ENCODE results near the gene LAIR2. TPM values are rescaled to one million over a fixed set of nuclear protein-coding genes. Genes with fewer than 3 reads are reported as not detected.

The LAIR2 gene
- total and polyA plus RNA-seq, 2 of the 13 experiments (the other 11 are each of a cell fraction or from before 2014, with no cell fraction given), result 1.3 to 1.9 TPM

DNA sequence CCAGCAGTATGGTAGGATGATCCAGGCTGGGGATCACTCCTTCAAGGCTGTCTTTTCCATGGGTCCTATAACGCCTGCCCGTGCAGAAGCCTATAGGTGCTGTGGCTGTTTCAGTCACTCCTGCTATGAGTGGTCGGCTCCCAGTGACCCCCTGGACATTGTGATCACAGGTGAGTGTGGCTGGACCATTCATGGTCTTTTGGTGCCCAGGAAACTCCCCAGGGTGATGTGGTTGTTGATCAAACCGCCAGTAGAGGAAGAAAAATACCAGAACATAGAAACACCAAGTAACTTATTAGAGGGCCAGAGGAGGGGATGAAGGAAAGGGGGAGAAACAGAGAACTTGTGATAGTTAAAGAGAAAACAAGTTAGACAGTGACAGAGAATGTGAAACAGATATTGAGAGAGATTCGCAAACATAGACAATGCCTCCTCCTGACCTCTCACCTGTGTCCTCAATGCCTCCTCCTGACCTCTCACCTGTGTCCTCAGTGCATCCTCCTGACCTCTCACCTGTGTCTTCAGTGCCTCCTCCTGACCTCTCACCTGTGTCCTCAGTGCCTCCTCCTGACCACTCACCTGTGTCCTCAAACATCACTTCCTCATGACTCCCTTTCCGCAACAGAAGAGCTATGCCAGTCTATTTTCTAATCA, 19.4 kb downstream of the LAIR2 start:
- intact Hi-C loops (cut with micrococcal nuclease; ENCODE audit: unreplicated experiment), result no loop called here
- Histone ChIP-seq H3K9me3 (ENCODE audit: low read length) (no peaks in the 10 kb centered on the region), H2AFZ (ENCODE audit: low read length) (no peak overlapping the region), H4K20me1 (ENCODE audit: insufficient read depth, low read length) (no peaks in the 10 kb centered on the region), H3K36me3 (replicated peaks in 1 of 2; ENCODE audit: control insufficient read depth in 1 of 2, insufficient read depth in 2 of 2, low read length in 2 of 2) (no peaks in the 10 kb centered on the region), H3K4me3 (replicated peaks in 1 of 3; ENCODE audit: insufficient read depth in 1 of 3, low read depth in 2 of 3, low read length in 3 of 3) (no peak overlapping the region), H3K79me2 (ENCODE audit: insufficient read depth, low read length) (no peaks in the 10 kb centered on the region), H3K4me2 (ENCODE audit: low read depth, low read length) (no peak overlapping the region), H3K4me1 (ENCODE audit: insufficient read depth, low read length) (peaks cover 16% of the 10 kb centered on the region), H3K27me3 (ENCODE audit: control insufficient read depth in 1 of 2, insufficient read depth in 2 of 2, low read length in 2 of 2) (no peaks in the 10 kb centered on the region), H3K9ac (ENCODE audit: insufficient read depth, low read depth, low read length) (no peak overlapping the region), H3K27ac (ENCODE audit: extremely low read length, insufficient read depth, low read length) (no peak overlapping the region)
- CTCF ChIA-PET (ENCODE audit: low intra/inter-chr PET ratio, low total read pairs), result no interaction called here
- TF ChIP-seq TOE1 (CRISPR knock-in tag; IDR thresholded peaks at IDR 0.05) (no peak), ZMYM3 (CRISPR knock-in tag; IDR thresholded peaks at IDR 0.05) (no peak), HNF1A (IDR thresholded peaks at IDR 0.05; ENCODE audit: low read depth) (no peak), HNF1A (CRISPR knock-in tag; IDR thresholded peaks at IDR 0.05; ENCODE audit: borderline replicate concordance) (no peak), NONO (IDR thresholded peaks at IDR 0.05) (no peak), NONO (CRISPR knock-in tag; conservative IDR thresholded peaks at IDR 0.05) (no peak), NCOR1 (IDR thresholded peaks at IDR 0.05; ENCODE audit: borderline replicate concordance, low read length) (no peak), ZBTB14 (CRISPR knock-in tag; IDR thresholded peaks at IDR 0.05) (no peak), AKAP8 (CRISPR knock-in tag; IDR thresholded peaks at IDR 0.05) (no peak), MYC (CRISPR knock-in tag; IDR thresholded peaks at IDR 0.05; ENCODE audit: borderline replicate concordance) (no peak), TBP (CRISPR knock-in tag; IDR thresholded peaks at IDR 0.05) (no peak)
- TF ChIP-seq, protein P1, sequence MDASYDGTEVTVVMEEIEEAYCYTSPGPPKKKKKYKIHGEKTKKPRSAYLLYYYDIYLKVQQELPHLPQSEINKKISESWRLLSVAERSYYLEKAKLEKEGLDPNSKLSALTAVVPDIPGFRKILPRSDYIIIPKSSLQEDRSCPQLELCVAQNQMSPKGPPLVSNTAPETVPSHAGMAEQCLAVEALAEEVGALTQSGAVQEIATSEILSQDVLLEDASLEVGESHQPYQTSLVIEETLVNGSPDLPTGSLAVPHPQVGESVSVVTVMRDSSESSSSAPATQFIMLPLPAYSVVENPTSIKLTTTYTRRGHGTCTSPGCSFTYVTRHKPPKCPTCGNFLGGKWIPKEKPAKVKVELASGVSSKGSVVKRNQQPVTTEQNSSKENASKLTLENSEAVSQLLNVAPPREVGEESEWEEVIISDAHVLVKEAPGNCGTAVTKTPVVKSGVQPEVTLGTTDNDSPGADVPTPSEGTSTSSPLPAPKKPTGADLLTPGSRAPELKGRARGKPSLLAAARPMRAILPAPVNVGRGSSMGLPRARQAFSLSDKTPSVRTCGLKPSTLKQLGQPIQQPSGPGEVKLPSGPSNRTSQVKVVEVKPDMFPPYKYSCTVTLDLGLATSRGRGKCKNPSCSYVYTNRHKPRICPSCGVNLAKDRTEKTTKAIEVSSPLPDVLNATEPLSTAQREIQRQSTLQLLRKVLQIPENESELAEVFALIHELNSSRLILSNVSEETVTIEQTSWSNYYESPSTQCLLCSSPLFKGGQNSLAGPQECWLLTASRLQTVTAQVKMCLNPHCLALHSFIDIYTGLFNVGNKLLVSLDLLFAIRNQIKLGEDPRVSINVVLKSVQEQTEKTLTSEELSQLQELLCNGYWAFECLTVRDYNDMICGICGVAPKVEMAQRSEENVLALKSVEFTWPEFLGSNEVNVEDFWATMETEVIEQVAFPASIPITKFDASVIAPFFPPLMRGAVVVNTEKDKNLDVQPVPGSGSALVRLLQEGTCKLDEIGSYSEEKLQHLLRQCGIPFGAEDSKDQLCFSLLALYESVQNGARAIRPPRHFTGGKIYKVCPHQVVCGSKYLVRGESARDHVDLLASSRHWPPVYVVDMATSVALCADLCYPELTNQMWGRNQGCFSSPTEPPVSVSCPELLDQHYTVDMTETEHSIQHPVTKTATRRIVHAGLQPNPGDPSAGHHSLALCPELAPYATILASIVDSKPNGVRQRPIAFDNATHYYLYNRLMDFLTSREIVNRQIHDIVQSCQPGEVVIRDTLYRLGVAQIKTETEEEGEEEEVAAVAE (CRISPR knock-in tag; IDR thresholded peaks at IDR 0.05; ENCODE audit: borderline replicate concordance), result no peak
- WGBS (ENCODE audit: low lambda C conversion rate), result 53% methylated on average over 6 of the region's 6 CpGs
- ATAC-seq (no peak), FAIRE-seq (no peak), DNase-seq (ENCODE audit: low spot score) (no peak)
- in situ Hi-C loops (cut with HindIII; ENCODE audit: extremely low pct_ligation_motif_present, low pct_unique_long_range_greater_than_20kb), result no loop called here
- no TSS peak for BruUV-seq (replicated peaks)
- POLR2A ChIA-PET, result no interaction called here
